ENCODE results near the gene CASK.

The CASK gene

DNA sequence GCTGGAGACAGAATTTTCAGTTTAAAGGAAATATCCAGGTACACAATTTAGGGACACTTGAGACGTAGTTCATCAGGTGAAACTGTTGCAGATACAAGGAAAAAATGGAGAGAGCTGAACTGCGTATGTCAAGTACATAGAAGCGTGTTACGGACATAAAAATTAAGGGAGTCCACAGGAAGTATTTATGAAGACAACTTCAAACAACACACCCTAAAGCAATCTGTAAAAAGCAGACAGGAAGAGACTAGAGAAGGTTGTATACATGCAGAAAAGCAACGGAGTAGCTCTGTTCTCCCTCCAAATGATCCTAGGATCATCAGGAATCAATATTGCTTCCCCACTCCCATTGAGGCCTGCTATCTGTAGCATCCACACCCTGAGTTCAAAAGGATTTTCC, 5.8 kb downstream of the CASK start:
- no peak for DNase-seq (ENCODE audit: low read depth, low spot score)
- H3K27ac ChIP-seq = no peak overlapping the region

DNA sequence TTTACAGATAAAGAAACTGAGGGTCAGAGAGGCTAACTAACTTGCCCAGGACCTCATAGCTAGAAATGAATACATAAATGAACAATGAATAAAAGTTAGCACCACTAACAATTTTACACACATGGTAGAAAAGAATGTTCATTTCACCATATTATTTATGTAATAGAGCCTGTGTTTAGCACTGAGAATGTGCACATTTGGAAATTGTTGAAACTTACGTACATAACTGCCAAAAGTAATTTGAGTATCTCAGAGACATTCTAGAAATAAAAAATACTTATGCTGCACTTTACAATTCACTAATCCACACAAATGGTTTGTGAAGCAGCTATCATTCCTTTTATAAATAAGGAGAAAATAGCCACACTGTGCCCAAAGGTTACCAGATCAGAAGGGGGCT, 9.9 kb downstream of the CASK start:
- H3K27ac ChIP-seq = no peak overlapping the region
- no peak for DNase-seq (ENCODE audit: low read depth, low spot score)

DNA sequence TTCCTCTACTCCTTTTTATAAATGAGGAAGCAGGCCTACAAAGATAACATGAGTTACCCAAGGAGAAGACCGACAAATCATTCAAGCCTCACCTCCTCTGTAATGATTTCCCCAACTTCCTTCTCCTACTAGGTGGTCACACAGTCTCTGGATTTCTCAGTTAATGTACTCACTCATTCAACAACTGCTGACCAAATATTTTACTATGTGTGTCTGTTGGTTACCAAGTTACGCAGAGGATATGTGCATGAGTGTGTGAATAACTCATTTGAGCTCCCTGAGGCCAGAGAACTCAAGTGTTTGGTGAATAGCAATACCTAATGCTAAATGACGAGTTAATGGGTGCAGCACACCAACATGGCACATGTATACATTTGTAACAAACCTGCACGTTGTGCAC, 10.4 kb downstream of the CASK start:
- no peak for DNase-seq (ENCODE audit: low read depth, low spot score)
- no peak overlapping the region for H3K27ac ChIP-seq

DNA sequence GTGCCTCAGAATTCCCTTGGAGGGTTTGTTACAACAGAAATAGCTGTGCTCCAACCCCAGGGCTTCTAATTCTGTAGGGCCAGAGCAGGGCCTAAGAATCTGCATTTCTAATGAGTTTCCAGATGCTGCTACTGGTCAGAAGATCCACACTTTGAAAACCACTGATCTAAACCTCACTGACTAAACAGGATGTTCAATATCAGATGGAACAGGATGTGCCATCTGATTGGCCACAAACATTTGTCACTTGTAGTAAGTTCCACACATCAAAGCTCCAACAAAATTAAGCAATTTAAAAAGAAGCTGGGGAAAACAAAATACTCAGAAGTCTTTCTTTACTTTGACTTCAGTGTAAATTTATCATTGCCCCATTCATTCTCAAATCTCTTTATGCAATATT, 14.3 kb downstream of the CASK start:
- DNase-seq (ENCODE audit: low read depth, low spot score) = no peak
- H3K27ac ChIP-seq = no peak overlapping the region

DNA sequence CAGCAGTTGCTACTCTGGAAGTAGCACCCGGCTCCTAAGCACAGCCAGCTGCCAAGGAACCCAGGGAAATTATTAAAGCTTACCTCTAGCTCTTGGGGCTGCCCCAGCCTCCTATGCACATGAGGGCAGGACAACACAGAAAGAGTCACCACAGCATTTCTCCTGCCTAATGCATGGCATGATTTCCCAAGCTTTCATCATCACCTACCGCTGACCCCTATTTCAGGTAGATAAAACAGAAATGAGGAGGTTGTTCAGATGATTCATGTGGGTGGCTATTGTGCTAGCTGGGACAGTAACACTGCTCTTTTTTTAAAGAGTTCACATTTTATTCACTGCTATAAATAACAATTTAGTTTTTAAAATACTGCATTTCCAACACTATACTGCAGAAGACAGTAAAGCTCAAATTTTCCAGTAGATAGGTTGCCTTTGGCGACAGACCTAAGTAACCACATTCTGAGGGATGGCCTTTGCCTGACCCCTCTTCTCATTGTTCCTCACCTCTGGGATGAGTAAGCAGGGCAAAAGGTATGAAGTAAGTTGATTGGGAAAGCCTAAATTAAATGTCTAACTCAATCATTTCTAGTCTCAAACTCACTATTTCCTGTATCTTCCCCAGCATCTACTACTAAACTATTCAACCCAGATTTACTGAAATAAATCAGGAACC, 16.7 kb downstream of the CASK start:
- peak overlapping the region; percentile 80 for H3K27ac ChIP-seq
- no peak for DNase-seq (ENCODE audit: low read depth, low spot score)

DNA sequence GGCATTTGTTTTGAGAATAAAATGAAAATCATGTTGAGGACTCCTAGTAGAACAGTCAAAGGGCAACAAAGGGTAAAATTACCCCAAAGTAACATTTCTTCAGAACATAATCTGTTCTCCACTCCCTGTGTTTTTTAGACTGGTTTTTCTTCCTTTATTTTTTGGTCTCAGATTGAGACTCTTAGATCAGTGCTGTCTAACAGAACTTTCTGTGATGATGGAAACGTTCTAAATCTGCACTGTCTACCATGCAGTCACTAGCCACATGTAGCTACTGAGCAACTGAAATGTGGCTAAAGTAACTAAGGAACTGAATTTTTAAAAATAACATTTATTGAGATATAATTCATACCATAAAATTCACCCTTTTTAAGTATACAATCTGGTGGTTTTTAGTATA, 19.8 kb downstream of the CASK start:
- DNase-seq (ENCODE audit: low read depth, low spot score) = no peak
- H3K27ac ChIP-seq = no peak overlapping the region

DNA sequence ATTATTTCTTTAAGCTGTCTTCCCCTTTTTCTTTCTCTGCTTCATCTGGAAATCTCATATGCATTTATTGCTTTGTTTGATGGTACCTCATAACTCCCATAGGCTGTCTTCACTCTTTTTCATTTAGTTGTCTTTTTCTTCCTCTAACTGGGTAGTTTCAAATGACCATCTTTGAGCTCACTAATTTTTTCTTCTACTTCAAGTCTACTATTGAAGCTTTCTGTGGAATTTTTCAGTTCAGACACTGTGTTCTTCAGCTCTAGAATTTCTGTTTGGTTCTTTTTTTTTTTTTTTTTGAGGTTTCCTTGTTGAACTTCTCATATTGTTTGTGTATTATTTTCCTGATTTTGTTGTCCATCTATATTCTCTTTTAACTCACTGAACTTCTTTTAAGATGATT, 23.0 kb downstream of the CASK start:
- no peak overlapping the region for H3K27ac ChIP-seq
- no peak for DNase-seq (ENCODE audit: low read depth, low spot score)

DNA sequence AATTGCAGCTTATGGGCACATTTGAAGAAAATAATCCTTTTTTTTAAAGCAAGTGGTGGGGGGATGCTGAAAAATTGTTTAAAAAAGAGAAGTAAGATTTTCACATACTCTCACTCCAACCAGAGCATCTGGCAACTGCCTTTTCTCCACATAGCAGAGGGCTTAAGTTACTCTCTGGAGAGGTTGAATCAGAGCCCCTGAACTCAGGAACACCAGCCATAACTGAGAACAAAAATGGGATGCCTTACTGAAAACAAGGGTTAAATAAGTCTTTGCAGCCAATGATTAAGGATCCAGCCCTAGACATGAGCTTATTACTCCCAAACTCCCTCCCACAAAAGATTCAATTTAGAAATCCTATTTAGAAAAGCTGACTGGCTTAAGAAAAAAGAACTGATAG, 27.5 kb downstream of the CASK start:
- no peak for DNase-seq (ENCODE audit: low read depth, low spot score)
- H3K27ac ChIP-seq = no peak overlapping the region

DNA sequence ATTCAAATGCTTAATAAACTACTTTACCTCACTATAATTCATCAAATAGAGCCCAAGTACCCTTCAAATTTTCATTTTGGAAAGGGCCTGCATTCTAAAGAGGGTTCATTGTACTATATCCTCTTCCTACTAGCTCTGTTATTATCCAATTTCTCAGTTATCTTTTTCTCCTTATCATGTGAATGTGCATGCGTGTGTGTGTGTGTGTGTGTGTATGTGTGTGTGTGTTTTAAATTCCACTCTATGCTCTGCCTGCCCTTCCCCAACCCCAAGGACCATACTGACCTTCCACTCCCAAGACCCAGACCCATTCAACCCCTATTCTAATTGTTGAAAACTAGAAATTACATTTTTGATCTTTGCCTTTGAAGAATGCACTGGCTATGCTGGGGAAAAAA, 33.3 kb downstream of the CASK start:
- no peak for DNase-seq (ENCODE audit: low read depth, low spot score)
- peak overlapping the region; percentile 25 for H3K27ac ChIP-seq

DNA sequence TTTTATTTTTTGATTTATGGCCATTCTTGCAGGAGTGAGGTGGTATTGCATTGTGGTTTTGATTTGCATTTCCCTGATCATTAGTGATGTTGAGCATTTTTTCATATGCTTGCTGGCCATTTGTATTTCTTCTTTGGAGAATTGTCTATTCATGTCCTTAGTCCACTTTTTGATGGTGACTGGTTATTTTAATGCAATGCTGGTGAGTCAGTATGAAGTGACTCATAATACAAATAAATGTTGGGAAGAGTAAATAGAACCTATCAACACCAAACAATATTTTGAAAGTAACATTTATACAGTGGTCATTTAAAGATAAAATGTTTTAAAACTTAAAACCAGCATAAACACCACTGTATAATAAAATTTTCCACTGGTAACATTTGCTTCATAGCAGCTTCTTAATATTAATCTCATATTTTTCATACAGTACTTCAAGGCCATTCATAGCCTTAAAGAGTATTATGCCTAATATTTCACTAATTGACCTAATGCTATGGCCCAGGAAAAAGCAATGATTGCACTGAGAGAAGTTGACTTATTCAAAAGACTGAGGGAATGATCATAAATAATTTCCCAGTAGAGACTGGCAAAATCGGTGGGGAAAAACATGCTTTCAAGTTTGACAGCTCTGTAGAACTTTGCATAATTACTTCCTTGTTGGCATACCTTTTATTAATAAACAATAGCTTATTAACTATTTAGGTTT, 33.9 kb downstream of the CASK start:
- H3K27ac ChIP-seq = peak overlapping the region; percentile 25
- DNase-seq (ENCODE audit: low read depth, low spot score) = no peak

DNA sequence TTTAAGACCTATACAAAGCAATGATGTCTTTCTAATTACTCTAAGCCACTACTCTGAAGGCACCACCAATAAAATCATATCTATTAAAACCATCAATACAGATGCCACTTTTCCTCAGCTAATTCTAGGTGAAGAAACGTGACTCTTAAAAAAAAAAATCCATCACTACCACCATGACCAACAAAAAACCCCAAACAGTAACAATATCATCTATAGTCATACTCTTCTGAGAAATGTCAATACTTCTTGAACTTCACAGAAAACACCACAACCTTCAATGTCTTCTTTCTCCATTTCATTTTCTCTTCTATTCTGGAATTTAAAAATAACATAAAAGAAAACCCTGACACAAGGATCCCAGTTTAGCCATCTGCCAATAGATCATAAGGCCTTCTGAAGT, 35.7 kb downstream of the CASK start:
- no peak overlapping the region for H3K27ac ChIP-seq
- DNase-seq (ENCODE audit: low read depth, low spot score) = no peak

DNA sequence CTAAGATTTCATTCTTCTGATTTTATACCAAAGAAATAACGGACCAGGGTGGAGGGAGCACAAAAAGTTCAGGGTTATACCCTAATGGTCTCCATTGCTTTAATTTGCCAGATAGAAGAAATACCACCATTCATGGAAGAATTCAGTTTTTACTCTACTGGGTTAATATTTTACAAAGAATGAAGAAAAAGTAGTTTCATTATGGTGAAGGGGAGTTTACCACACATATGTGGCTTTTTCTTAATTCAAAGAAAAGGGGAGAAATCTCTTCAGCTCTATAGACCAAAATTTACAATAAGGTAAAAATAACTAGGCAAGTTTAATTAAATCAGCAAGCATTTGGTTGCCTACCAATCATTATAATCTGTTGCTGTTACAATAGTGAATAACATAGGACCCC, 37.6 kb downstream of the CASK start:
- DNase-seq (ENCODE audit: low read depth, low spot score) = no peak
- H3K27ac ChIP-seq = no peak overlapping the region

DNA sequence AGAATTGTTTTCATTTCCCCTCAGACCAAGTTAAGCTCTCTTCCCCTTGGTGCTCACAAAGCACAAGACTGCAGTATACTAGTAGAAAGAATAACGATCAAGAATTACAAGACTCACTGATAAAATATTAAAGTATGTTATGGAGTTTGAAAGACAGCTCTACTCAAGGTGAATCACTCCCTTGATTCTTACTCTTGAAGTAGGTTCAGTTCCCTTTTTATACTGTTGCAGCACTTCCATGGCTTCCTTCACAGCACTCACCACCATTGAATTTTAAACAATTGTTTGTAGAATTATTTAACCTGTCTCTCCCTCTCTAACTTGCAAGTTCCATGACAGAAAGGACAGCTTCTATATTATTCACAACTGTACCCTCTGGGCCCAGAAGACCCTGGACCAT, 42.2 kb downstream of the CASK start:
- H3K27ac ChIP-seq = no peak overlapping the region
- no peak for DNase-seq (ENCODE audit: low read depth, low spot score)

DNA sequence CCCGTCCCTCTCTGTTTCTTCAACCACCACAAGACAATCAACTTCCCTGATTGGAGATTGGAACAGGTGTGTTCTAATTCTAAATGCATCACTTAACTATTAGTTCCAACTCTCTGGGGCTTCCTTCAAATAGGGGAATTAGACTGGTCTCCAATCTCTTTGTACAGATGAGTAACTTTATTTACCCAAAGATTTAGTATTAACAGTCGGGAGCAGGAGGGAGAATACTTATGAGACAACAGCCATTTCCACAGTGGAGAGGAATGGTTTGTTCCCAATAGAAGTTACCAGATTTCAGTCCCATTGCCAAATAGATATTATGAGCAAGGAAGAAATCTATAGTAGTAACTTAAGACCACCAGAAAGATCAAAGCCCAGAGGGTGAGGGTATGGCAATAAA, 46.2 kb downstream of the CASK start:
- no peak for DNase-seq (ENCODE audit: low read depth, low spot score)

DNA sequence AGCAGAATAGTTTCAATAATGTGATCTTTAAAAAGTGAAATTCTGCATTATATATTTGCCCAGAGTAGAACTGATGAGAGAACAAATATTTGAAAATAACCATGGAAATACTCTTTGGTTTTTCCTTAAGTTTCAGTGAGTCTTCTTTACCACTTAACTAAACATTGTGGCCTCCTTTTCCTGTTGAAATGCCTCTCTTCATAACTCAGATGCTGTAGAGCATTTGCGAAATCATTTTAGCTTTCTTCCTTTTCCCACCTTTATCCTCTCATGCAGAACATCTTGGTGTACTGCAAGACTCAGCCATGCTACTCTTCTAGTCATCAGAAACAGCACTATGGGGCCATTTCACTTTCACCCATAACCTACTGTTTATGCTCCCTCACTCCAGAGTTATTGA, 48.2 kb downstream of the CASK start:
- no peak overlapping the region for H3K27ac ChIP-seq
- no peak for DNase-seq (ENCODE audit: low read depth, low spot score)

More for the DNA sequence above, 46.2 kb downstream of the CASK start:
- no peak overlapping the region for H3K27ac ChIP-seq

DNA sequence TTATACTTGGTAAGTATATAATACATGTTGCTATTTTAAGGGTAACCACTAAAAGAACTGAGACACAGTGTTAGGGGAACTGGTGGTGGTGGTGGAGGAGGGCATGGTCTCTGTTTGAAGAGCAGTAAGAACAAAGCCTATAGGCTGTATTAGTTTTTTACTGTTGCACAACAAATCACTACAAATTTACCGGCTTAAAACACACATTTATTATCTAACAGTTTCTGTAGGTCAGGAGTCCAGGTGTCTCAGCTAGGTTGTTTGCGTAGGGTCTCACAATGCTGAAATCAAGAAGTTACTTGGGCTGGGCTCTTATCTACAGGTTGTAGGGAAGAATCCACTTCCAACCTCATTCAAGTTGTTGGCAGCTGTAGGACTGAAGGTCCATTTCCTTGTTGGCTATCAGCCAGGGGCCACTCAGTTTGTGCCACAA, 52.6 kb downstream of the CASK start:
- H3K27ac ChIP-seq = no peak overlapping the region
- no peak for DNase-seq (ENCODE audit: low read depth, low spot score)

DNA sequence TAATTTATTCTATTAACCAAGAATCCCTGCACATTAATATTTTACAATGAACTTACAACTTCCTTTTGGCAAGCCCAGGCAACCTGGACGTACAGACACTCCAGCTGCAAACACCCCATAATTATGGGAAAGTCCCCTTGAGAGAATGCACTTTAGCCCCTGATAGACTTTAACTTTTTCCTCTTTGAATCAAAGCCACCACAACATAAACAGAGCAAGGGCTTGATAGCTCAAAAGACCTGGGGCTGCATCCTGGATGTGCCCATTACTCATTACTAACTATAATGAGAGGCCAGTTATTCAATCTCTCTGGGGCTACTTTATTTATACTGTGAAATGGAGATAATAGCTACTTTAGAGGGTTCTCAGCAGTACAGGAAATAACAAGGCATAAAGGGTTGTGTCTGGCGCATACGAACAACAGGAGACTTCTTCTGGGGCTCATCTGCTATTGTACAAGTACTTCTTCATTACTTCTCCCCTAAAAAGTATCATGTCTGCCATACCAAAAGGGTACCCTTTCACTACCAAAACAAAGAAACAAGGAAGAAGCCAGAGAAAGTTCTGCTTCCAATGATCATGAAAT, 54.9 kb downstream of the CASK start:
- no peak overlapping the region for H3K27ac ChIP-seq
- no peak for DNase-seq (ENCODE audit: low read depth, low spot score)

DNA sequence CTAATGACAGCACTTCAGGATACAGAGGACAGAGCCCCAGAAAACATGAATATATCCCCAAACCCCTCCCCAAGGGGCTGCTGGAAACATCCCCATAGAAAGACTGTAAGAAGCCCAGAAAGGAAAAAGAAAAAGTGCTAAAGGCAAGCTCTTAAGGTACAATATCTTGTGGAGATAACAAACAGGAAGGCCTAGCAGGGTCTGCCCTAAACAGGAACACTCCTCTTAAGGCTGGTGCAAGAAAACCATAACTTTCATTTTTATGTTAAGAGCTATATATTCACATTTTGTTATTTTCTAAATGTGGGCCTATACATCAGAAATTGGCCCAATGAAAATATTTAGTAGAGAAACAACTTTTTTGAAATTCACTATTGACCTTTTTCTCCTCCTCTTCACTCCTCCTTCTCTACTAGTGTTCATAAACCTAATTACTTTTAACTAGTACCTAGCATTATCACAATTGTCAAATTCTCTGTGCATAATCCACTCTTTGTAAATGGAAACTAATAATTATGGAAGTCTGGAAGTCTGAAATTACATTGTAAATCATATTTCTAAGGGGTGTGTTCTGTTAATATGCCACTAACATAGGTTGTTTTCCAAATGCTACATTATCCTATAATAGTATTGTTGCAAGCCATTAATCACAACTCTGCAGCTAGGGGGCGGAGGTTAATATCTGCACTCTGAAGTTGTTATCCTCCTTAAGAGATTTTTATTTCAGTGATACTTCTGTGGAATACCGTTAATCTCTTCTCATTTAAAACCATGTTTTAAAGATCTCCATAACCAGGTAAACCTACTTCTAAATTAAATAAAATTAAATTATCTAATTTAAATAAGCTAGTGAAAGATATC, 59.8 kb downstream of the CASK start:
- no peak for DNase-seq (ENCODE audit: low read depth, low spot score)
- no peak overlapping the region for H3K27ac ChIP-seq

DNA sequence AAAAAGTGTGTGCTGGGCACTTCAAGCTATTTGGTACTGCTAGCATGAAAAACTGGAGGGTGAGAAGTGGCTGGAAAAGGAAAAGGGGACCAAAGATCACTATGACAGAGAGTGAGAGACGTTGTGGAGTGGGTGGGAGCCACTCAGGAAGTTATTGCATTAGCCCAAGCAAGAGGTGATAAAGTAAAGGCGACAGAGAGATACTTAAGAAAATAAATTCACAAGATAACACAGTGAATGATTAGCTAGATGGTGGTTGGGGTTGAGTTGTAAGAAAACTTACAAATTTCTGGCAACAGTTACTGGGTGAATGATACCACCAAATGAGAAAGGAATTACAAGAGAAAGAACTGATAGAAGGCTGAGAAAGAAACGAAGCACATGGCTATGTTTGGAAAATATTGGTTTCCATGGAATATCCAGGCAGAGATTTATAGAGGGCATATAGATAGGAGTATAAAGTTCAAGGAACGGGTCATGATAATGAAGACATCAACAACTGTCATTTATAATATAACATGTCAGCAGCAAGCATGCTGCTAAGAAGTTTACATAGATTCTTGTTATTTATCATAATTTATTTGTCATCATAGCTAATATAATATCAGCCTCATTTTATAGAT, 60.7 kb downstream of the CASK start:
- DNase-seq (ENCODE audit: low read depth, low spot score) = no peak
- H3K27ac ChIP-seq = no peak overlapping the region

DNA sequence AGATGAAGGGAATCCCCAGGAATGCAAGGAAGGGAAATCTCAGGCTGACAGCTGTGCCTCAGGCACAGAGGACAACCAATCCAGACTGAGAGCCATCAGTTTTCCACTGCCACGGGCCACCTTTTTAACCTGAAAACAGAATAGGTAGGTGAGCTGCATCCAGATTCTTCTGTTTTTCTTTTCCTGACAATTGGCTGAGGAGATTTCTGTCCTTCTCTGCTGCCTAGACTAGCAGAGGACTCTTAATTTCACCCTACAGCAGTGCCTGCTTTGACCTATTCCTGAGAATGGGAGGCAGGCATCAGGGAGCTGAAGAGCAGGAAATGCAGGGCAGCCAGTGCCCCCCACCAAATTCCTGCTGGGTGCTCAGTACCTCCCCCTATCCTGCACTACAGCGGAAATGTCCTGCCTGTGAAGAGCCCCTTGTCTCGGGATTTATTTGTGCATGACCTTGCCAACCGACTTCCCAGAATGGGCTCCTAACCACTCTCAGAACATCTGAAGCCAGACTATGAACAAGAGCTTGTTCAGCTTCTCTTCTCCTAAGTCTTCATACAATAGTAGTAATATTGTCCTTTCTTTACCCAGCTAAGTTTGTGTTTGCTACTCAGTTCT, 65.1 kb downstream of the CASK start:
- DNase-seq (ENCODE audit: low read depth, low spot score) = no peak
- H3K27ac ChIP-seq = no peak overlapping the region

All from epithelial cell of prostate (primary cell).